Ramos (cell line): Measurements from ENCODE around the gene HTRA3.

Source experiments
- in situ Hi-C: fragments of 300-500 bp; cut with MboI; formaldehyde crosslinking; loops from one replicate; pipeline ENCODE4 v1.14.3; 2022; ENCODE audit warnings: low sequenced_read_pairs; ENCODE audit not compliant: unreplicated experiment

Gene HTRA3

DNA sequence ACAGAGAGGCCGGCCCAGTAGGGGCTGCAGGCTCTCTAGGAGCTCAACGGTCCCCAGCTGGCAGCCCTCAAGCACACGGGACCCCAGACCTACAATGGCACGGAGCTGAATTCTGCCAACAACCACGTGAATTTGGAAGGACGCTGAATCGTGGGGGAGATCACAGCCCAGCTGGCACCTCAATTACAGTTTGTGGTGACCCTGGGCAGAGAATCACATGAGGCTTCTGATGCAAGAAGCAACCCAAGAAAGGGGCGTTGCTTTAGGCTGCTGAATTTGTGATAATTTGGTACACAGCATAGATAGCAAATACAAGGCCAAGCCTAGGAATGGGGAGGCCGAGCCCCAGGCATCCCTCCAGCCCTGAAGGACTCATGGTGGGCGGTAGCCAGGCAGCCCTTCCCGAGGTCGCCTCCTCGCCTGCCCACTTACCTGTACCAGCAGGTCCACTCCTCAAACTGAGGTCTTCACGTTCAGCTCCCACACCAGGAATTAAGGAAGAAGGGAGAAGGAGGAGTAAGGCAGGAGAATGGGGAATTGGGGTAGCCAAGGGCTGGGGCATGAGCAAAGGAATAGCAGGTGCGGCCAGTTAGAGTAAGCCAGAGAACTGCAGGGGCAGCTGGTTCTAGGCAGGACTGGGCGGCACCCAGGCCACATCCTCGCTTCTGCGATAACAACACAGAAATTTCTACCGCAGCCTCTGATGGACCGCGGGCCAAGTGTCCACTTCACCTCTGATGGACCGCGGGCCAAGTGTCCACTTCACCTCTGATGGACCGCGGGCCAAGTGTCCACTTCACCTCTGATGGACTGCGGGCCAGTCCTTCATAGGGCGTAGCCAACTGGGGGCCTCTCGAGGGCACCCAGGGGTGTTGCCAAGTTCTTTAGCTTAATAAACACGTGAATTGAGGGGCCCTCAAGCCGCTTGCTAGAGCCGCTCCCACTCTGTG is 23.4 kb upstream of the HTRA3 start:
- in situ Hi-C loops: no loop called here

DNA sequence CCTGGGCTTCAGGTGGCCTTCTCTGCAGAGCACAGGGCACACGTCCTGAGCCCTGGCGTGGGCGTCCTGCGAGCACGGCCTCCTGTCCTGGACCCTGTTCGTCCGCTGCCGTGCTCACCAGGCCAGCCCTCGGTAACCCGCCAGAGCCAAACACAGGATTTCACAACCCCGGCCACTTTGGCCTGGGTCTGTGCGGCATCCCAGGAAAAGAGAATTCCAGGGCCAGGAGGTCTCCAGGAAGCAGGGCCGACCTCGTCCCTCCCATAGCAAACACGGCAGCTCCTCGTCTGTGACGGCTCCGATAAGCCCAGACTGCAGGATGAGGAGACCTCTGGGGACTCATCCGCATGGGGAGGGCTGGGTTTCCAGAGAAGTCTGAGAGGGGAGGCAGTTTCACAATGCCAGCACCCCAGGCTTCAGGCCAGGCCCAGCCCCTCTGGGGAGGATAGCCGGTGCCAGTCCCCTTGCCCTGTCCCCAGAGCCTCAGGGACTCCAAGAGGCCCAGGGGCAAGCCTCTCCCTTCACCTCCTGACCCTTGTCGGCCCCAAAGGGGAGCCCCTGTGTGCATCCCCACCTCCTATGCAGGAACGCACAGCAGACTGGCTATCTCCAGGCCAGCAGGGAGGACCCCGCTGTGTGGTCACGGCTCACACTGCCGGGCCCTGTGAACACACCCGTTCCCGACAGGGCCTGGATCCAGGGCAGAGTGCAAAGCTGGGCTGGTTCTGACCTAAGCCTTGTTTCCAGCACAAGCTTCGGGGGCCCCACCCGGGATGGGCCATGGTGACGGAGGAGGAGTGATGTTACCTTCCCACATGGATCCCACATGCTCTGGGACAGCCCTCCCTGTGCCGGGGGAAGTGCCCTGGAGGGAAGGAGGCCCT is 22.3 kb upstream of the HTRA3 start:
- in situ Hi-C loops: no loop called here

DNA sequence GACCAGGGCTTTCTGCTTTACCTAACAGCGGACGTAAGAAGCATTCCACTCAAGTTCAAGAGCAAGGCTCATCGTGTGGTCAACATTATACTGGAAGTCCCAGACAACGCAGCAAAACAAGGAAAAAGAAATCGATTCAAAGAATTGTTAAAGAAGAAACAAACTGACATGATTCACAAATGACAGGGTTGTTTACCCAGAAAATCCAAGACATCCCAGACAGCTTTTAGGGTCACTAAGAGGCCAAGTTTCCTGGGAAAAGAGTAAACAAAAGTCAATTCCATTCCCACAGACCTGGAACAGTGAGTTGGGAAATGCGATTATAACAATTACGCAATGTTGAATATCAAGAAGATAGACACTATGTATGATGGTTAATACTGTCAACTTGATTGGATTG is 21.5 kb upstream of the HTRA3 start:
- in situ Hi-C loops: no loop called here

DNA sequence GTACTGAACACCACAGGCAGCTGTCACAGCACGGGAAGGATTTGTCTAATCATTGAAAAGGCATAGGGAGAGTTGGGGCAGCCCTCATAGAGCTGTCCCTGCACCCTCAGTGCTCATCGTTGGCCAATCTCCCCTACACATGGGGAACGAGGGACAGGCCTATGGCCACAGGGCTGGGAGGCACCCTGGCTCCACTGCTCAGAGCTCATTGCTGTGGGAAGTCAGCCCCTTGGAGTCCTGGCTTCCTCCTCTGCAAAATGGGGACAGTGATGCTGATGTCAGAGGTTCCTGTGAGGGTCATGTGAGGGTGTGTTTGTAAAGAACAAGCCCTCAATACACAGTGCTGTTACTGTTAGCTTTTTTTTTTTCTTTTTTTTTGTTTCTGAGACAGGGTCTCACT is 19.3 kb upstream of the HTRA3 start:
- in situ Hi-C loops: no loop called here

DNA sequence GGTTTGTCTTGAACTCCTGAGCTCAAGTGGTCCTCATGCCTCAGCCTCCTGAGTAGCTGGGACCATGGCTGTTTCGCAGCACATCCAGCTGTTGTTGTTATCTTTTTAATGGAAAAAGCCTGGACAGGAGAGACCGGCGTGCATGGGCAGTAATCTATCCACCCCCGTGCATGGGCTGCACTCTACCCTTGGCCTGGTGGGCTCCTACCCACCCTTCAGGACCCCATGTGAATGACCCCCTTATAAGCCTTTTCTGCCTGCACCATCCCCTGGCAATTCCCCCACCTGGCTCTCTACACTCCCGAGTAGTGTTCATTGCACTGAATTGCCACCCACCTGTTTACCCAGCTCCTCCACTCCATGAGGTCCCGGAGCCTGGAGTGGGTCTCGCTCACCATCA is 18.9 kb upstream of the HTRA3 start:
- in situ Hi-C loops: no loop called here

DNA sequence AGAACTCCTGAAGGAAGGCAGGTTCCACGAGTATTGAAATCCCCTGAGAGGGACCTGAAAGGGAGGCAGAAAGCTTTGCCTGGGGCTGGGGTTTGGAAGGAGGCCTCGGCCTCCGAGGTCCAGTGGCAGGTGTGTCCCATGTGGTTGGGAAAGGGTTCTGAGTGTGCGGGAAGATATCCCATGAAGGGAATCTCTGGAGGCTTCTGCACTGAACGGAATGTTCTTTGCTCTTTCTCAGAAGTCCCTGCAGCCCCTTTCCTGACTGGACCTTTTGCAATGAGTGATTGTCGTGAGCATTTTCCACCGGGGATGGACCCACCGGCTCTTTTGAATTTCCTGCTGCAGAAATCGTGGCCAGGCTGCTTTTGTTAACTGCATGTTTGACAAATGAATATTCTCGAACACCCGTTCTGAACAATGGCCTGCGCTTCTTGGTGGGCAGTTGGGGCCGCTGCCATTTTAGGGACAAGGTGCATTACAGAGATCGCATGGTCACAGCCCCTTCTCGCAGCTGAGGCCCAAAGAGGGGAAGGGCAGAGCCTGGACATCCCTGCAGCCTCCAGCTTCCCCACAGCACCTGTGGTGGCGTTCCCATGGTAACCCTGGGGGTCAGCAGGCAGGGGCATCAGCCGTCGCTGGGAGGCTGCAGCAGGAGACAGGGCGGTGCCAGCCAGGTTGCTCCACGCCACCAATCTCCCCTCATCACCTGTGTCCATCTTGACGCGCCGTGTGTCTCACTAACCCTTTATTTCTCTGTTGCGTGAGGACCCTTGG is 18.3 kb upstream of the HTRA3 start:
- in situ Hi-C loops: no loop called here

DNA sequence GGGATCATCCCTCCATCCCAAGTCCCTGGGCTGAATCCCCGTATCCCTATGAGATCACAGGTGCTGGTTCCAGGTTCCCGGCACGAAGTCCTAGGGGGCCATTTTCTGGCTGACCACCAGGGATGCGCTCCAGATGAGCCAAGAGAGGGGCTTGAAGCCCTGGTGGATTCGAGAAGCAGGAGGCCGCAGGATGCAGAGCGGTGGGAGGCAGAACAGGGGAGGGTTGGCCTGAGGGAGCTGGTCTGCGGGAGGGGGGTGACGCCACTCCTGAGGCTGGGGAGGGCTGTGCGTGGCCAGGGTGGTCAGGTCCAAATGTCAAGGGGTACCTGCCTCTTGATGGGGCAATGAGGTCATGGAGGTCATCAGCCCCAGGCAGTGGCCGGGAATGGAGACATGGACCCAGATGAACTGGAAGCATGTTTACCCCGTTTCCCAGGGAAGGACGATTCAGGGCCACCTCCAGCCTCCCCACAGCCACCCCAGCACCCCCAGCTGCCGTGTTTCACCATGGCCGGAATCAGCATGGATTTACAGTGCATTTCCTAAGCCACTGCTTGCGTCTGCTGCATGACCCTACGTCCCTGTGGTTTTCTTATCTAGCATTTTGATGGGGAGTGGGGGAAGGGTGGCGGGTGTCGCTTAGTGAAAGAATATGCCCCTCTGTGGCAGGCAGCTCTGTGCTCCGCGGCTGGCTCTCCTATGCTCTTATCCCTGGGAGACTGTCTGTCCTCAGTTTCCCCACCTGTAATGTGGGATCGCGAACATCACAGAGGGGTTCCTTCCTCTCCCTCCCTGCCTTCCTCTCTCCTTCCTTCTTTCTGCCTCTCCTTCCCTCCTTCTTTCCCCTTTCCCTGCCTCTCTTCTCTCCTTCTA is 17.0 kb upstream of the HTRA3 start:
- in situ Hi-C loops: no loop called here

DNA sequence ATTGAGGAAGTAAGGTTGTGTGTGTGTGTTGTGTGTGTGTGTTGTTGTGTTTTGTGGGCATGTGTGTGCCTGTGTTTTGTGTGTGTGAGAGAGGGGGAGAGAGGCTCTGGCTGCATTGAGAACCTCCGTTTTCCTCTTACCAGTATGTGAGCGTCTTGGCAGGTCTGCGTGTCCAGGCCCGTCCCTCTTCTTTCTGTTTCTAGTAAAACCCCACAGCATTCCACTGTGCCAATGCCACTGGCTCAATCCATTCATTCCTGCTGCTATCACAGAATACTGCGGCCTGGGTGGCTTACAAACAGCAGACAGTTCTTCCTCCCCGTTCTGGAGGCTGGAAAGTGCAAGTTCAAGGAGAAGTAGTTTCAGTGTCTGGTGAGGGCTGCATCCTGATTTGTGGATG is 15.5 kb upstream of the HTRA3 start:
- in situ Hi-C loops: no loop called here

DNA sequence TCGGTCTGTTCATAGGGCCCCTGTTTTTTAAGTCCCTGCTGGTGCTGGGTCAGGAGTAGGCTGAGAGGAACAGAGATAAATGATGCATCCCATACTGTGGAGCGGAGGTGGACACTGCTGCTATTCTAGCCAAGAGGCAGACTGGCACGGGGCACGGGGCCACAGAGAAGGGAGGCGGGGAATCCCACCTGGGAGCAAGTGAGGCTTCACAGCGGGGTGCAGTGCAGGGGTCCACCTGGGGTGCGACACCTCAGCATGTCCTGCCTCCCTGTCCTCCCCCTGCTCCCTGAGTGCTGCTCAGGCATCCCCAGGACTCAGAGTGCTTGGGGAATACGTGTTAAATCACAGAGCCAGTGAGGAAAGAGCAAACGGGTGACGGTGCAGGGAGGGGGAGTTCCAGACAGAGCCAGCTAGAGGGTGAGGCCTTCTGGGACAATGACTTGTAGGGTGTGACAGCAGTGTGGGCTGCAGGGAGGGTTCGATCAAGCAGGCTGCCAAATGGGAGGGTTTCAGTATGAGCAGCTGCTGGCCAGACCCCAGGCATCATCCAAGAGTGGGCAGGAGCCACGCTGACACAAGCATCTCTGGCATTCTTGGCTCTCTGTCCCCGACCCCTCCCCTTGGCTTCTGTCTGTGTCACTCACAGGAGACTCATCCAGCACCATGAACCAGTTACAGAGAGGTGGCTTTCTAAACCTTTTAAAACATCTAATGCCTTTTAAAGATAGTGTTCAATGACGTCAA is 13.7 kb upstream of the HTRA3 start:
- in situ Hi-C loops: no loop called here

DNA sequence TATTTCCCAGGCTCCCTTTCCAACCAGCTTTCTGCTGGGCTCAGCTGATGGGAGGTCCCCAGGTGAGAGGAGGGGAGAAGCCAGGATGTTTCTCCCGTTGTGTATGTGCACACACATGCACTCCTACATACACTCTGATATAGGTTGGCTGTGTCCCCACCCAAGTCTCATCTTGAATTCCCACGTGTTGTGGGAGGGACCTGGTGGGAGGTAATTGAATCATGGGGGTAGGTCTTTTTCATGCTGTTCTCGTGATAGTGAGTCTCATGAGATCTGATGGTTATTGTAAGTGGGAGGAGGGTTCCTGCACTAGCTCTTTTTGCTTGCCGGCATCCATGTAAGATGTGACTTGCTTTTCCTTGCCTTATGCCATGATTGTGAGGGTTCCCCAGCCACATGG is 11.7 kb upstream of the HTRA3 start:
- in situ Hi-C loops: no loop called here

DNA sequence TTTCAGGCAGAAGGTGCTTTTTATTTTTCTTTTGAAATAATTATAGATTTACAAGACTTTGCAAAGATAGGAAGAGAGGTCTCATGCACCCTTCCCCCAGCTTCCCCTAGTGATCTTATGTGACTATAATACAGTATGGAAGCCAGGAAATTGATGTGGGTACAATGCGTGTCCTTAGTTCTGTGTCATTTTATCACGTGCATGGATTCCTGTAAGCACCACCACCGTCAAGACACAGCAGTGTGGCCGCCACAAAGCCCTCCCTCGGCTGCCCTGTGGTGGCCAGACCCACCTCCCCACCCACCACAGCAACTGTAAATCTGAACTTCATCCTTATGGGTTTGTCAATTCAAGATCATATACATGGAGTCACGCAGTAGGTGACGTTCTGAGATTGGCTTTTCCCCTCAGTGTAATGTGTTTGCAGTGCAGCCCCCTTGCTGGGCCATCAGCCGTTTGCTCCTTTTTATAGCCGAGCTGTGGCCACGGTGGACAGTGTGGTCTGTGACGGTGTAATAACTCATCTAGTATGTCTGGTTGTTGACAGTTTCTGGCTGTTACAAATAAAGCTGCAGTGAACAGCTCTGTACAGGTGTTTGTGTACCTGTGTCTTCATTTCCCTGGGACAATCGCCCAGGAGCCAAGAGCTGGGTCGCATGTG is 10.9 kb upstream of the HTRA3 start:
- in situ Hi-C loops: no loop called here

DNA sequence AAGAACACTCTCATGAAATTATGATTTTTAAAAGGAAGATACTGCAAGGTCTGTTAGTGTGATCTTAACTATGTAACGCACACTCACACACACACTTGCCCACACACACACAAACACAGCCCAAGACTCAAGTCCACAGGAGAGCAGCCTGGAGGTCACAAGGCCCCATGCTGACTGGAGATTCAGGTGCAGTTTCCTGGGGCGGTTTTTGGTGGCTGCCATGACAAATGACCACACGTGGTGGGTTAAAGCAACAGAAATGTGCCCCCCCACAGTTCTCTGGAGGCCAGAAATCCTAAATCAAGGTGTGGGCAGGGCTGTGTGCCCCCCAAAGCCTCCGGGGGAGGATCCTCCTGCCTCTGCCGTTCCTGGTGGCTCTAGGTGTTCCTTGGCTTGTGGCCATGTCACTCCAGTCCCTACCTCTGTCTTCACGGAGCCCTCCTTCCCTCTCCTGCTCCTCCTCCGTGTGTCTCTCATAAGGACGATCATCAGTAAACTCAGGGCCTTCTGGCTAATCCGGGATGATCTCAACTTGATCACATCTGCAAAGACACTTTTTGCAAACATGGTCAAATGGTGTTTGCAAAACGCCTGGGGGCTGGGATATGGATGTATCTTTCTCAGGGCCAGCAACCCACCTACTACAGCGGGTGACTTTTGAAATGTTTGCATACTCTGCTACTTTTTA is 9.7 kb upstream of the HTRA3 start:
- in situ Hi-C loops: no loop called here

DNA sequence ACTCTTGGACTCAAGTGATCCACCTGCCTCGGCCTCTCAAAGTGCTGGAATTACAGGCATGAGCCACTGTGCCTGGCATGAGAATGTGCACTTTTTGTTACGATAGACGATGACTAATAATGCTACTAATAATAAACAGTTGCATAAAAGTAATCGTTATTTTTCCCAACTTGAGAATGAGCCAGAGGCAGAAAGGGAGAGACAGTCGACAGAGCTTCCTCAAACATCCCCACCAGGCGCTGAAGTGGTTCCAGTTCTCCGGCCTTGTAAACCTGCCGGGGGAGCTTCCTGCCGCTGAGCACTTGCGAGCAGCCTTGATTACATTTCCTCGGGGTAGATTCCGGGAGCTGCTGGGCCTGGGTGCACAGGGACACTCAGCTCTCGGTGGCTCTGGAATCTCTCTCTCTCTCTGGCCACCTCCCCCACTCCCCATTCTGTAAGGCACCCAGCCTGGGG is 8.9 kb upstream of the HTRA3 start:
- in situ Hi-C loops: no loop called here

DNA sequence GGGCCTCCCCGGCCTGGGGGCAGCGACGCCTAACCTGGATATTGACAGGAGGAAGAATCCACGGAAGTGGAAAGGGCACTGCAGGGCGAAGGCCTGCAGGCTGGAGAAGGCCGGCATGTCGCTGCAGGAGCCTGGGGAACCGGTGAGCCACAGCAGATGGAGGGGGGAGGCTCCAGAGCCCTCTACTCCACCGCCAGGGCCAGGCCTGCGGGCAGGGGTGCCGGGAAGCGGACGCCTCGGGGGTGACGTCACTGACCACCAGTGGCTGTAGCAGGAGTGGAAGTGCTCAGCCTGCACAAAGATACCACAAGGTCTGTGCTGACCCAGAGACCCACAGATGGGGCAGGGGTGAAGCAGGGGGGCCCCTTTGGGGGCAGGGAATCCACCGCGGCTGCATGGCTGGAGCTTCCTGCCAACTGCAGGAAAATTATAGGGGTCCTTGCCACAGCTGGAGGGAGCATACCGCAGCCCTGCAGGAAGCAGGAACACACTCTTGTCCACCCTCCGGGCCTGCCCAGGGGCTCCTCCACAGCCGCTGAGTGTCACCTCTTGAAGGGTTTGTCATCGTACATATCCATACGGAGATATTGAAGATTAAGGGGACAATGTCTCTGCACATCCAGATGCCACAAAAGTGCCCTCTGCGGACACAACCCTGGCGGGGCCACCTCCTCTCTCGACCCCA is 7.6 kb upstream of the HTRA3 start:
- in situ Hi-C loops: no loop called here

DNA sequence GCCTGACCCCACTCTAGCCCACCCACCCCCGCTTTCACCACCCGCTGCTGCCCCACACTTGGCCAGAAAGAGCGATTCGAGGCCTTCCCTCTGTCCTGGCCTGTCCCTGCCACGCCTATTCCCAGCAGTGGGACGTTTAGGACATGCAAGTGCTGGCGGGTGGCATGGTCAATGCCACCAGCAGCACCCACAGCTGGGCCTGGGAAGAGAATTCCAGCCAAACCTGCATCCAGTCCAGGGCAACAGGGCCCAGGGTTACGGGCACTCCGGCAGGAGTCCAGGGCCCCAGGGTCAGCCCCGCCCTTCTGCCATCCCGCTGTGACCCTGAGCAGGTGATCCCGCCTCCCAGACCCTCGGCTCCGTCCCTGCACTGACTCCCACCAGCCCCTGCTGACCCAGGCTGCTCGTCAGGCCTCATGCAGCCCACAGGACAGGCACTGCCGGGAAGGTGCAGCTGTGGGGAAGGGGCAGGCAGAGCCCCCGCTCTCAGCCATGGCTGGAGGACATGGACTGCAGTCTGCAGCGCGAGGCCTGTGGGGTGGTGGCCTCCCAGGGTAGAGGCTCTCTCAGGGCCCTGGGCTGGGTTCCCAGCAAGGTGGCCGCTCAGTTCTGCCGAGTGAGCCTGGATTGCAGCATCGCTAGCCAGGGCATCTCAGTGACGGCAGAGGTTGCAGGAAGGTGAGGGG is 6.8 kb upstream of the HTRA3 start:
- in situ Hi-C loops: no loop called here

DNA sequence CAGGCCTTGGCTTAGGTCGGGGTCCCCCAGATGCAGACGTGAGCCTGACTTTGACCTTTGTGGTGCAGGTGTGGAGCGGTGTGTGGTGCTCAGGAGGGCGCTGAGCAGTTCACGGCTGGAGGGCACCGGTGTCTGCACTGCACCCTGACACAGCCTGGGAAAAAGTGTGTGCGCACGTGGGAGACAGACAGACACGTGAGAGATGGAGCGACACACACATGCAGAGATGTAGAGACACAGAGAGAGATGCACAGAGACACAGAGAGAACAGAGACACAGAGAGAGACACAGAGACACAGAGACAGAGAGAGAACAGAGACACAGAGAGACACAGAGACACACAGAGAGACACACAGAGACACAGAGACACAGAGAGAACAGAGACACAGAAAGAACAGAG is 6.2 kb upstream of the HTRA3 start:
- in situ Hi-C loops: no loop called here

DNA sequence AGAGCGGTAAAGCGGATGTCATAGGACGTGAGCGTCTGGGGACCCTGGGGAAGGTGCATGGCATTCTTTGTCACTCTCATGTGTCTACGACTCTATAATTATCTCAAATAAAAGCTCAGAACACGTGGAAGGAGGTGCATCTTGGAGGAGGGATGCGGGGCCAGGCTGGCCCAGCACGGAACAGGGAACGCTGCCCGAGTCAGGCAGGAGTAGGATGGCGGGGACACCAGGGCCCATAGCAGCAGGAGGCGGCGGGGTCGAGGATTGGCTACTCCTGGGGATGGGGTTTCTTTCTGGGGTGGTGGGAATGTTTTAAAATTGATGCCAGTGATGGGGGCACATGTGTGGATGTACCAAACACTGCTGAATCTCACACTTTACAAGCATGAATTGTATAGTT is 5.4 kb upstream of the HTRA3 start:
- in situ Hi-C loops: no loop called here
